Measurements from ENCODE around the gene KLHDC3.
A peak's percentile ranks its signal among the peaks of the same experiment; 100 is the strongest.
"Not testable (repeated sequence)": the region's sequence is repeated elsewhere in the genome, so short reads cannot be mapped to it uniquely, and the experiment has no call there.

KLHDC3 gene

DNA sequence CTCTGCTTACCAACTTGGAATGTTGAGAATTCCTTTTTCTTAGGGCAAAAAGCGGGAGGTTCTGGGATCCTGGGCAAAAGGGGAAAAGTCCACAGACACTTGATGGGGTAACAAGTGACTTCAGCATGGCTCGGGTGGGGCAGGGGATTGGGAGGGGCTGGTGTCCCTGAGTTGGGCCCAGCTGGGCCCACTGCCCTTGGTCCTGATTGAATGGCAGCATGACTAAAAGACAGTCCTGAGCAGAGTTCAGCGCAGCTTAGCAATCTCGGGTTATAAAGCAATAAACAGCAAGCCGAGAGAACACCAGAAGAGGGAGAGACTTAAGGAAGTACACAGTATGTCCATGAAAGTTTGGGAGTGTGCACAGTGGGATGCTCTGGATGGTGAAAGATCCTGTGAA lies 24.1 kb upstream of the KLHDC3 start:
- no peak for DNase-seq

DNA sequence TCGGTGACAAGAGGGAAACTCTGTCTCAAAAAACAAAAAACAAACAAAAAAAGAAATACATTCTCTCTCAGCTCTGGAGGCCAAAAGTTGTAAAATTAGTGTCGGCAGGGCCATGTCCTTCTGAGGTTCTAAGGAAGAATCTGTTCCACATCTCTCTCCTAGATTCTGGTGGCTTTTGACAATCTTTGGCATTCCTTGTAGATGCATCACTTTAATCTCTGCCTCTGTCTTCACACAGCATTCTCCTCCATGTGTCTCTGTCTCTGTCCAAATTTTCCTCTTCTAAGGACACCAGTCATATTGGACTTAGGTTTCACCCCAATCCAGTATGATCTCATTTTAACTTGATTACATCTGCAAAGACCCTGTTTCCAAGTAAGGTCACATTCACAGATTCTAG lies 20.6 kb upstream of the KLHDC3 start:
- no peak for DNase-seq

DNA sequence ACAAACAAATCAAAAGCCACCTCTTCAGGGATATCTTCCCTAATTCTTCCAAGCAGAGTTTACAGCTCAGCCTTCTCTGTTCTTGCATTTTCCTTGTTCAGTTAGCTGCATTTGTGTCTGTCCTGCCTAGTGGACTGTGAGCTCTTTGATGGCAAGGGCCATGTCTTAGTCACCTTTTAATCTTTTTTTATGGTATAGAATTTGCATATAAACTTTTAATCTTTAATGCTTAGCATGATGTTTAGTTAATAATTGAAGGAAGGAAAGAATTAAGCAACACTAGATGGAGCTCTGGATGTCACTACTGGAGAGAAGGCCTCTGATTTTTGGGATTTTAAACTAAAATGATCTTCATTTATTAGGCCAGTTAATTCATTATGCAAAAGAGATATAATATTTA lies 17.5 kb upstream of the KLHDC3 start:
- DNase-seq = no peak

DNA sequence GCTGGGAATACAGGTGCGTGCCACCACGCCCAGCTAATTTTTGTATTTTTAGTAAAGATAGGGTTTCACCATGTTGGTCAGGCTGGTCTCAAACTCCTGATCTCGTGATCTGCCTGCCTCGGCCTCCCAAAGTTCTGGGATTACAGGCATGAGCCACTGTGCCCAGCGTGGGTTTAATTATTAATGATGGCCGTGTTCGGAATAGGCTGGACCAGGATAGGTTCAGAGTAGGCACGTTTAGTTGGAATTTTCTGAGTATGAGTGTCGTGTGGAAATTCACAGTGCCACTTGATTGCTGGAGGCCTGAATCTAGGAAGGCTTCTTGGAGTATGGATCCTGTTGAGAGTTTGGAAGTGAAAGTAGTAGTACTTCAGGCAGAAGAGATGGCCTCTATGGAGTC lies 15.8 kb upstream of the KLHDC3 start:
- DNase-seq = not testable (repeated sequence)

DNA sequence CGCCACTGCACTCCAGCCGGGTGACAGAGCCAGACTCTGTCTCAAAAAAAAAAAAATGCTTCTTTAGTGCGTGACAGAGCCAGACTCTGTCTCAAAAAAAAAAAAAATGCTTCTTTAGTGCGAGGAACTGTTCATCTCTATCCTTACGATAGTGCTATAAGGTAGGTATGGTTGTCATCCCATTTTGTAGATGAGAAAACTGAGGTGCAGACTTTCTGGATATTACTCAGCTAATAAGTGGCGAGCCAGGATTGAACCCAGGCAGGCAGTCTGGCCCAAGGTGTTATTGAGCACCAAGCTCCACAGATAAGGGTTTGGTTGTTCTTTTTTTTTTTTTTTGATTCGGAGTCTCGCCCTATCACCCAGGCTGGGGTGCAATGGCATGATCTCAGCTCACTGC lies 12.2 kb upstream of the KLHDC3 start:
- no peak for DNase-seq

DNA sequence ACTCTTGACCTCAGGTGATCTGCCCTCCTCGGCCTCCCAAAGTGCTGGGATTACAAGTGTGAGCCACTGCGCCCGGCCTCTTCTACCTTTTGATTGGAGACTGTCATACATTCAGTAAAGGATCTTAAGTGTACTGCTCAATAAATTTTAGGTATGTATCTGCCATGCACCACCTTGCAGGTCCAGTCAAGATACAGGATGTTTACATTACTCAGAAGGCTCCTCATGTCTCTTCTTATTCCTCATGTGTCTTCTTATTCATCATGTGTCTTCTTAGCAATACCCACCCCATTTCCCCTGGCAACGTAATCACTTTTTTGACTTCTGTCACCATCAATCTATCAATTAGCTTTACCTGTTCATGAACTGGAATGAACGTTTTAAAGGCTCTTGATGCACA lies 8.2 kb upstream of the KLHDC3 start:
- no peak for DNase-seq

DNA sequence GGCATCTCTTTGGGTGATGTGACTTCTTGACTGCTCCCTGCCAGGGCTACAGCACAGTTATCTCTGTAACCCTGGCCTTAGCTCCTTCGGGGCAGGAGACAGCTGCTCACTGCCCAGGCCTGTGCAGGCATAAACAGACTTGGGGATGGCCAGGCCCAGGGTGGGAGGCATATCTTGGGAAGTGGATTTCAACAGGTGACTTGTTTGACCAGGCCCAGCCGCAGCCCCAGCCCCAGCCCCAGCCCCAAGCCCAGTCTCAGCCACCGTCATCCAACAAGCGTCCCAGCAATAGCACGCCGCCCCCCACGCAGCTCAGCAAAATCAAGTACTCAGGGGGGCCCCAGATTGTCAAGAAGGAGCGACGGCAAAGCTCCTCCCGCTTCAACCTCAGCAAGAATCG lies 7.8 kb upstream of the KLHDC3 start:
- DNase-seq = no peak

DNA sequence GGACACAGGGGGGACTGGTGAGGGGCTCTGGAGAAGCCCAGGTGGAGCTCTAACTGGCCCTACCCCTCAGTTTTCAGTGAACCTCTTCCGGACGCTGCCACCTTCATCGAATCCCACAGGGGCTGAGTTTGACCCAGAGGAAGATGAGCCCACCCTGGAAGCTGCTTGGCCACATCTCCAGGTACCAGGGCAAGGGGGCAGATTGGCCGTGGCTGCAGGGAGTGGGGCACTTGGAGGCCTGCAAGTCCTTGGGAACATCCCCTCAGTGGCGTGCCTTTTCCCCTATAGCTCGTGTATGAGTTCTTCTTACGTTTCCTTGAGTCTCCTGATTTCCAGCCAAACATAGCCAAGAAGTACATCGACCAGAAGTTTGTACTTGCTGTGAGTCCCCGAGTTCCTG lies 6.9 kb upstream of the KLHDC3 start:
- DNase-seq = no peak

DNA sequence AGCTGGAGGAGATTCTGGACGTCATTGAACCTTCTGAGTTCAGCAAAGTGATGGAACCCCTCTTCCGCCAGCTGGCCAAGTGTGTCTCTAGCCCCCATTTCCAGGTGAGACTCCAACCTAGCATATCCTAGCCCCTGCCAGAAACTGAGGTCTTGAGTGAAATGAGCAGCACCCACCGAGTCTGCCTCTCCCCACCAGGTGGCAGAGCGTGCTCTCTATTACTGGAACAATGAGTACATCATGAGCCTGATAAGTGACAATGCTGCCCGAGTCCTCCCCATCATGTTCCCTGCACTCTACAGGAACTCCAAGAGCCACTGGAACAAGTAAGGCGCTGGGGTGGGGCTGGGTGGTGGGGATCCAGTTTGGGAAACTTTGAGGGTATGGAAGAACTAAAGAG lies 4.9 kb upstream of the KLHDC3 start:
- DNase-seq = peak; percentile 42

DNA sequence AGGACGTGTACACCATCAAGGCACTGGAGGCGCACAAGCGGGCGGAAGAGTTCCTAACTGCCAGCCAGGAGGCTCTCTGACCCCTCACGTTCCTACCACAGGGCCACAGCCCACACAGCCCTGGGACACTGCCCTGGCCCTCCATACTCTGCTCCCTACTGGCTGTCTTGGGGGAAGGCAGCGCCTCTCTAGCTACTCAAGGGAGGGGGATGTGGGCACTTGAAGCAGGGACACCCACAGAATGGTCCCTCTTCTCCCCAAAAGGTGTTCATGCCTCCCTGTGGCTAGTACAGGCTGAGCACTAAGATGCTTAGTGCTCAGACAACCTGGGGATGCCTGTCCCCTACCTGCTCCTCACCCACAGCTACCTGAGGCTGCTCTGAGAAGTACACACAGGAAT lies 2.8 kb upstream of the KLHDC3 start:
- no peak for DNase-seq

DNA sequence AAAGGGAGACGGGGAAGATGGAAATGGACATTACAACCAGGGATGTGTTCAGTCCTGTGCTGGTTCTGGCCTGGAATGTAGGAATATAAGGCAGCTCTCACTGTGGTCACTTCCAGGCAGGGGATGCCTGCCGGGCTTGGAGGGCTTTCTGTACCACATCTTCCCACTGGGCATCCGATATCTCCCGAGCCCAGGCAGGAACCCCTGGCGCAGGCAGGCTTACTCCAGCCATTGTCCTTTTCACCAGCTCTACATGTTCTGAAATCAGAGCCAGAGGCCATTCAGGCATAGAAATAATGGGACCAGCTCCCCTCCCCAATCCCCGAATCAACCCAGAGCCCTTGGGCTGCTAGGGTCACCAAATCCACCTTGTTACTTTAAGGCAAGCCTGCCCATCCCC lies 1.7 kb upstream of the KLHDC3 start:
- no peak for DNase-seq

DNA sequence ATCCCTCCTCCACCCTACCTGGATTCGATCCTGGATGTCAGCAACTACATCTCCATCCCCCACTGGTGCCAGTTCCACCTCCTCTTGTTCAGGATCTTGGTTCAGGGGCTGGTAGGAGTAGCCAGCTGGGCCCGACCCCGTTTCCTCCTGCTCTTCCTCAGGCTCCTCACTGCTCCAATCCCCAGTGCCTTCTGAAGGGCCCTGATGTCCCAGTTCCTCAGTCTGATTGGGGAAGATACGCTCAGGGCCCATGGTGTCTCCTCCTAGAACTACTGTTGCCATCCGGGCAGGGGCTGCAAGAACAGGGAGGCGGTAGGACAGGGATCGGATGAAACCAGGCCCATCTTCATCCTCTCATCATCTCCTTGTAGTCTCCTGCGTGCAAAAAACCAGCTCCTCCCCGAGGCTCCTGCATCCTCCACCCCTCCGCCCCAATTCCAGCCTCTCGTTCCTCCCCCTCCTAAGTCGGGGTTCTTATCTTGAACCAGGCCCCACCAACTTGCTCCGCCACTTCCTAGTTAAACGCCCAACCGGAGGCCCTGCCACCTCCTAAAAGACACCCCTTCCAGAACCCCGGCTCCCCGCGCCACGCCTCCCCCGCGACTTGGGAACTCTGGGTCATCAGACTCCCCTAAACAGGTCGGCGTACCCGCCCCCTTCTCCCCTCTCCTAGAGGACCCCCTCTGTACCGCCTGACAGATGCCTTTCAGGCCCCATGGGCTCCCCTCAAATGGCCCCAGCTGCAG lies 779 bp upstream of the KLHDC3 start:
- no peak for DNase-seq

DNA sequence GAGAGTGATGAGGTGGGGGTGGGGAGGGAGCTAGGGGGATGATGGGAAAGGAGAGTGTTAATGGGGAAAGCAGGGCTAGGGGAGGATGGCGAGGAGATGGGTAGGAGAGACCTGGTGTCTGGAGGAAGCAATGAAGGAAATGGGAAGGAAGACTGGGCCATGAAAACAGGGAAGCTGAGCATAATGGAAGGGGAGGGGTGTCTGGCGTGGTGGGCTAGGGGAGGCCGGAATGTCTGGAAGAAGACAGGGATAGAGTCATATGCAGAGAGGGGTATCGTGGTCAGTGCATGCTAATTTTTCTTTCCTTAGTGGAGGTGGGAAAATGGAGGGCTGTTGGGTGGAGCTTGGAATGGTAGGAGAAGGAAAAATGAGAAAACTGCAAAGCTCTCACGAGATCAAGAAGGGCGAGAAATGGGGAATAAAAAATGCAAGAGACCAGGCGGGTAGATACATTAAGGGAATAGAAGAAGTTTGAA lies 423 bp downstream of the KLHDC3 start:
- no peak for DNase-seq

DNA sequence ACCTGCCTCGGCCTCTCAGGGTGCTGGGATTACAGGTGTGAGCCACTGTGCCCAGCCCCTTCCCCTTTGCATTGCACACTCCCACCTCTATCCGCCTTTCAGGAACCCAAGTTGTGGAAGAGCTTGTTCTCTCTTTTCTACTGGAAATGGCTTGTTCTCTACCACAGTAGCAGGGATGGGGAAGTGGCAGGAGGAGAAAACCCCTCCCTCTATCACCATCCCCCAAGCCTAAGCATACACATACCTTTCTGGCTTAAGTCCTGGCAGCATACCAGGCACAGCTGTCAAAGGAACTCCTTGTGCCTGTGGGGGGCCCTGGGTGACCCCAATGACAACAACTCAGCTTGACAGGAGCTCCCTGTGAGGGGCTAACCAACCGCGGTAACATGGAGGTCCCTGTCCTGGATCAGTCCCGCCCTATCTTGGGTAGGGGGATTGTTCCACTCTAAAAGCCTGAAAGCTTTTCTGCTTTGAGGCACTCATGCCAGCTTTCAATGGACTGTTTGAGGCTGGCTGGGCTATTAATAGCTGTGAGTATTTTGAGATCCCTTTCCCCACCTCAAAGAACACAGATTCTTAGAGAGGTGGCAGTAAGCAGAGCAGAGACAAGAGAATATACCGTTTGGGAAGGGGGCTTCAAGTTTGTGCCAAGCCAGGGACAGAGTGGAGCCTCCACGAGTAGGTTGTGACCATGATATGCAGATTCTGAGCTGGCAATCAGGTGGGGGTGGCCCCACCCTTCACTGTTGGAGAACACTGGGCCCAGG lies 2.3 kb downstream of the KLHDC3 start:
- DNase-seq = no peak

DNA sequence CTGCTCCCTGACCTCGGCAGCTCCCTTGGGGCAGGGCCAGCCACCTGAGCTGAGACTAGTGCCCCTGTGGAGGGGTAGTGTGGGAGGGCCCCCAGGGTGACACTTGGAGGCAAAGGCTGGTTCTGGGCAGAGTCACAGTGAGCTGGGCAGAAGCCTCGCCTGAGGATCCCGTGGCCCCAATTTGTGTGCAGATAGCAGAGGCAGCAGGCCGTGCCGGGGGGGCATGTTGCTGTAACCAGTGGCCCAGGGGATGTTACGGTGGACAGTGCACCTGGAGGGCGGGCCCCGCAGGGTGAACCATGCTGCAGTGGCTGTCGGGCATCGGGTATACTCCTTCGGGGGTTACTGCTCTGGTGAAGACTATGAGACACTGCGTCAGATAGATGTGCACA lies 2.9 kb downstream of the KLHDC3 start:
- DNase-seq = no peak

DNA sequence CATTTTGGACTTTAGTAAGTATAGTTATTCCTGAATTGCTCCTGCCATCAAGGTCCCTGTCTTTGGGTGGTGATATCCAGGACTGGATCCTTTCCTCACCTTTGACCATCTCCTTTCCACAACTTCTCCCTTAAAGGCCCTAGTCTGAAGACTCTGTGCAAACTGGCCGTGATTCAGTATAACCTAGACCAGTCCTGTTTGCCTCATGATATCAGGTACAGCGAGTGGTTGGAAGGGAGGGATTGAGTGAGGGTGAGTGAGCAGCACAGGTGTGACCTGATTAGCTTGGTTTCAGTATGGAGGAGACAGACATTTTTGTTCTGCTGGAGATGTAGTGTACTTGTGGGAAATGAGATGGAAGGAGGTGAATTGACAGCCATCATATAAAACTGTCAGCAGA lies 5.1 kb downstream of the KLHDC3 start:
- no peak for DNase-seq

DNA sequence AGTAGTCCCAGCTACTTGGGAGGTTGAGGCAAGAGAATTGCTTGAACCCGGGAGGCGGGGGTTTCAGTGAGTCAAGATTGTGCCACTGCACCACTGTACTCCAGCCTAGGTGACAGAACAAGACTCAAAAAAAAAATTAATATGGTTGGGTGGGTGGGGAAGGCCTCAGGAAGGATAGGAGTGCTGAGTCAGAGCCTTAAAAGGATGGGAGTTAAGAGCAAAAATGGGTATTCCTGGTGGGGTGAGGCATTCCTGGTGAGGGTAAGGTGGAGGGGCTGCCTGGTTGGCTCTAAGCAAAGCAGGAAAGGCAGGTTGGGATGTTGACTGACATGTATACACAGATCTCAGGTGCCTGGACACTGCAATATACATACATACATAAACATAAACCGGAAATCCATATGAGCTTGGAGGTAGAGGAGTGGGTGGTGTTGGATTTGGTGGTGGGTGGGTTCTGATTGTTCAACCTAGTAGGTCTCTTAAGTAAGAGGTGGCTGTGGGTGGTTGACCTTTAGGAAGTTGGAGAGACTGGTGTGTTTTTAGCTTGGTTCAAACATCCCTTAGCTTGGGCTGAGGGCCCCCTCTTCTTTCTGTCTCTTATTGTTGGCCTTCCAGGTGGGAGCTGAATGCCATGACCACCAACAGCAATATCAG lies 6.1 kb downstream of the KLHDC3 start:
- DNase-seq = no peak

DNA sequence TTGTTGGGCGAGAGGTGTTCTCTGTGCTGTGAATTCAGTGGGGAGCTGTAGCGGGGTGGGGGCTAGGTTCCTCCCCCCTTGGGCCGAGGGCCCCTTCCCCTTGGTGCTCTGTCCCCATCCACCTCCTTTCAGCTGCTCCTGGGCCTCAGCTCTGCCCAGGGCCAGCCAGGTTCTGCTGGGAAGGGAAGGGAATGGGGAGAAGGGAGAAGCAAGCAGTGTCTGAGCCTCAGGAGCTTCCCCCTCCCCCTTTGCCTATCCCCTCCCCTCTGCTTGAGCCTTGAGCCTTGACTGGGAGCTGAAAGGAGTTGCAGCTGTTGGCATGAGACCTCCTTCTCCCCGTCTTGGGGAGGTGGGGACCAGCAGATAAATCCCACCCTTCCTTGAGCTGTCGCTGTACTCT lies 6.8 kb downstream of the KLHDC3 start:
- no peak for DNase-seq

DNA sequence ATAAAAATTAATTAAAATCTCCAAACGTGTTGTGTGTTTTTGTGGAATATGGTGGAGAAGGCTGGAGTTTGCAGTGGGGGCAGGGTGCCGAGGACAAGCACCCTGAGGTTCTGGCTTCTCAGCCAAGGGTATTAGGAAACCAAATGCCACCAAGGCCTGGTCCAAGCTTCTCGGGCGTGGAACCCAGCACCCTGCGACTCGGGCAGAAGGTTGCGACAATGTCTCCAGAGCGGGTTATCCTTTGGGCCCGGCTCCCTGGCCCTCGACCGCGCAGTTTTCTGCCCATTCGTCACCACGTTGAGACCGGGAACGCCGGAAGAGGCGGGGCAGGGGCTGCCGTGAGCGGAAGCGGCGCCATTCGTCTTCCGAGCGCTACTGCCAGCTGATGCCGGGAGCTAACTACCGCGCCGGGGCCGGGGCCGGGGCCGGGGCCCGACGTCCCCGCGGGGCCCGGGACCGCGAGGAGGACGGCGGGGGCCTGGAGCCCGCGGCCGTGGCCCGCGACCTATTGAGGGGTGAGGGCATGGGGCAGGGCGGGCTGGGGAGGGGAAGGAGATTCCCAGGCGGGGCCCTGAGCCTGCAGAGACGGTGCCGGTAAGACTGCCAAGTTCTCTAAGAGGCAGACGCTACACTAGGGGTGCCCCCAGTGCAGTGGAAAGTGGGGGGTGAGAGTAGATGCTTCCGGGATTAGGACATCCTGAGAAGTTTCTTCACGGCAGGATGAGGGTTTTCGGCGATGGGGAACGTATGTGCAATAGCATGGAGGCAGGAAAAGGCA lies 7.4 kb downstream of the KLHDC3 start, which contains the start of gene RRP36:
Gene RRP36, plus strand, starts transcription at position 354 of the 778 bp plus-strand sequence. Its CDS starts 32 bp downstream, at position 386.
- peak; percentile 87 for DNase-seq

DNA sequence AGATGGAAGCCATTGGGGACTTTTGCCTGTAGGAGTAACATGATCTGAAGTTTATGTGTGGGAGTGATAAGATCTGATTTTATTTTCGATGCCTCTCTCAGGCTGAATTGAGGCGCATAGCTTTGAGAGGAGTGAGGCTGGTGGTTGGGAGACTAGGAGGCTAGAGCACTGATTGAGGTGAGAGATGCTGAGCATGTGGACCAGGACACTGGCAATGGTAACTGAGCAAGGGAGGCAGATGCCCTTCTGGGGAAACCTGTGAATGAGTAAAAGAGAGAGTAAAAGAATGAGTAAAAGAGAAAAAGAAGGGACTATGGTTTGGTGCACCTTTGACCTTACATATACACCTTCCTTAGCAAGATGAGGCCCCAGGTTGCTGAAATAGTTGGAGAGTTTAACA lies 10.4 kb downstream of the KLHDC3 start:
- no peak for DNase-seq

DNA sequence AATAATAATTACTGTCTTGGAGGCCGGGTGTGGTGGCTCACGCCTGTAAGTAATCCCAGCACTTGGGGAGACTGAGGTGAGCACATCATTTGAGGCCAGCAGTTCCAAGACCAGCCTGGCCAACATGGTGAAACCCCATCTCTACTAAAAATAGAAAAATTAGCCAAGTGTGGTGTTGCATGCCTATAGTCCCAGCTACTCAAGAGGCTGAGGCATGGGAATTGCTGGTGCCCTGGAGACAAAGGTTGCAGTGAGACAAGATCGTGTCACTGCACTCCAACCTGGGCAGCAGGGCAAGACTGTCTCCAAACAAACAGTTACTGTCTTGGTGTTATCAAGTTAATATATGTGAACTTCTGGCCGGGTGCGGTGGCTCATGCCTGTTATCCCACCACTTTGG lies 12.3 kb downstream of the KLHDC3 start:
- DNase-seq = no peak

DNA sequence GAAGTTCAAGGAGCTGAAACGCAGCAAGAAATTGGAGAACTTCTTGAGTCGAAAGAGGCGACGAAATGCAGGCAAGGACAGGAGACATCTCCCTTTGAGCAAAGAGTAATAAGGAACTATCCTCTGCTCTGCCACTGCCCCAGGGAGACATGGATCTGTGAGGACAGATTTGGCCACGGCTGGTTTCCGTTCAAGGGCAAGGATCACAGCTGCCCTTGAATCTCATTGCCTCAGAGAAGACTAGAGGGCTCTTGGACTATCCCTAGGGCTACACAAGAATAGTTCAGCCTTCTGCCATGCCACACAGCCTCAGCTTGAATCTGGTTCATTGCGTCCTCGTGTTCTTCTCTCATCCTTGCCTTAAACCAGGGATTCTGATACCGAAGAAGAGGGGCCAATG lies 15.1 kb downstream of the KLHDC3 start:
- DNase-seq = no peak

DNA sequence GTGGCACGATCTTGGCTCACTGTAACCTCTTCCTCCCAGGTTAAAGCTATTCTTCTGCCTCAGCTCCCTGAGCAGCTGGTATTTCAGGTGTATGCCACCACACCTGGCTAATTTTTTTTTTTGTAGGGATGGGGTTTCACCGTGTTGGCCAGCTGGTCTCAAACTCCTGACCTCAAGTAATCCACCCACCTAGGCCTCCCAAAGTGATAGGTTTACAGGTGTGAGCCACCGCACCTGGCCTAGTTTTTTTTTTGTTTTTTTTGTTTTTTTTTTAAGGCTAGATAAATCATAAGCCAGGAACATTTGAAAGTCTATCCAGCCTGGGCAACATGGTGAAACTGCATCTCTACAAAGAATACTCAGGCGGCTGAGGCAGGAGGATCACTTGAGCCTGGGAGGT lies 18.3 kb downstream of the KLHDC3 start:
- no peak for DNase-seq
